Epithelial cell of proximal tubule (primary cell): ENCODE measurements around the gene MPP2. TPM values are rescaled to one million over a fixed set of nuclear protein-coding genes. Genes with fewer than 3 reads are reported as not detected.

Experiments used
- DNase-seq: peaks from one replicate; pipeline ENCODE4 v3.0.0-alpha.2; 2011; ENCODE audit warnings: low read depth
- H3K4me3 ChIP-seq: 2 replicates; pipeline ENCODE4 v1.5.1; 2011; ENCODE audit warnings: low read depth, mild to moderate bottlenecking, low read length
- CTCF ChIP-seq: conservative IDR thresholded peaks from 2 replicates; pipeline ENCODE4 v1.5.1; 2012; ENCODE audit warnings: low read depth, mild to moderate bottlenecking, low read length
- total RNA-seq: library from RNA; depleted of rRNA; stranded (reverse); fragments of >200 nt; gene quantifications from 2 replicates; pipeline ENCODE4 v1.2.3, GENCODE V29; 2015

The MPP2 gene
- total RNA-seq, 1 donor from 2014 or later, result 14.1 TPM

- no peak for TF ChIP-seq CTCF
- DNase-seq, result no peak
- H3K4me3 ChIP-seq, result no peak overlapping the region
Measured at GRCh38 chr17:43917016-43917347, 9.6 kb upstream of the MPP2 start.

DNA sequence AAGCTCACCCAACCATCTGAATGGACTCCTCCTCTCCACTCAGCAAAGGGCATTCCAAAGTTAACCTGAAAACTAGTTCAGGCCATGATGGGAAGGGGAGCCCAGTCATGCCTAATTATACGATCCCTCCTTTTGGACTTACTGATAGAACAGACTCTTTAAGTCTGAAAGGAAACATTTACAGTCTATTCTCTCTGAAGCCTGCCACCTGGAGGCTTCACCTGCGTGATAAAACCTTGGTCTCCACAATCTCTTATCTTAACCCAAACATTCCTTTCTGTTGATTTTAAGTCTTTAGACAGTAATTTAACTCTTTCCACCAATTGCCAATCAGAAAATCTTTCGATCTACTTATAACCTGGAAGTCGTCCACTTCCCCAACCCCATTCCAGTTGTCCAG is 9.0 kb upstream of the MPP2 start:
- TF ChIP-seq CTCF, result no peak
- no peak for DNase-seq
- H3K4me3 ChIP-seq, result no peak overlapping the region

GRCh38 chr17:43915559-43915958 is 8.2 kb upstream of the MPP2 start:
- no peak for TF ChIP-seq CTCF
- H3K4me3 ChIP-seq, result no peak overlapping the region
- DNase-seq, result no peak

- no peak for DNase-seq
- TF ChIP-seq CTCF, result no peak
- no peak overlapping the region for H3K4me3 ChIP-seq
Measured at GRCh38 chr17:43914451-43914850, 7.1 kb upstream of the MPP2 start.

- no peak overlapping the region for H3K4me3 ChIP-seq
- TF ChIP-seq CTCF, result no peak
- no peak for DNase-seq
Measured at GRCh38 chr17:43913584-43913983, 6.2 kb upstream of the MPP2 start.

- TF ChIP-seq CTCF, result no peak
- no peak for DNase-seq
- H3K4me3 ChIP-seq, result no peak overlapping the region
Measured at GRCh38 chr17:43912635-43913304, 5.4 kb upstream of the MPP2 start.

GRCh38 chr17:43911904-43912303 is 4.6 kb upstream of the MPP2 start:
- no peak overlapping the region for H3K4me3 ChIP-seq
- no peak for TF ChIP-seq CTCF
- no peak for DNase-seq
